DOHH2 (cell line): ENCODE data around the gene FAM53A.

Source experiments
- H3F3A ChIP-seq: fragments of 200-600 bp; sonication (generic), shearing (Covaris generic); 2 replicates; pipeline ENCODE4 v1.6.0; 2016; ENCODE audit warnings: antibody characterized with exemption, mild to moderate bottlenecking; ENCODE audit not compliant: control insufficient read depth, insufficient read depth
- H3K27ac ChIP-seq: fragments of 200-600 bp; sonication (generic); 2 replicates; pipeline ENCODE4 v1.5.1; 2014; ENCODE audit warnings: low read depth, mild to moderate bottlenecking, low read length, moderate library complexity
- H3K27me3 ChIP-seq: fragments of 200-600 bp; sonication (generic); 2 replicates; pipeline ENCODE4 v1.6.1; 2014; ENCODE audit warnings: mild to moderate bottlenecking, low read length, mixed read lengths; ENCODE audit not compliant: control insufficient read depth
- H3K36me3 ChIP-seq: fragments of 200-600 bp; sonication (generic); 2 replicates; pipeline ENCODE4 v1.6.1; 2014; ENCODE audit warnings: mild to moderate bottlenecking, low read length, moderate library complexity, mixed read lengths; ENCODE audit not compliant: control insufficient read depth
- H3K4me1 ChIP-seq: fragments of 200-600 bp; sonication (generic); 2 replicates; pipeline ENCODE4 v1.6.1; 2014; ENCODE audit warnings: mild to moderate bottlenecking, low read length, mixed read lengths; ENCODE audit not compliant: control insufficient read depth
- H3K4me2 ChIP-seq: fragments of 200-600 bp; sonication (generic); 2 replicates; pipeline ENCODE4 v1.6.0; 2014; ENCODE audit warnings: mild to moderate bottlenecking, low read length, moderate library complexity
- H3K4me3 ChIP-seq: fragments of 200-600 bp; sonication (generic); 2 replicates; pipeline ENCODE4 v1.5.1; 2014; ENCODE audit warnings: mild to moderate bottlenecking, low read length, mixed read lengths
- H3K79me2 ChIP-seq: fragments of 200-600 bp; sonication (generic); 2 replicates; pipeline ENCODE4 v1.6.1; 2014; ENCODE audit warnings: mild to moderate bottlenecking, low read length, mixed read lengths; ENCODE audit not compliant: control insufficient read depth
- H3K9me2 ChIP-seq: fragments of 200-600 bp; sonication (generic); replicated peaks from 2 replicates; pipeline ENCODE4 v1.6.1; 2014; ENCODE audit warnings: mild to moderate bottlenecking, low read length, mixed read lengths; ENCODE audit not compliant: control insufficient read depth
- H3K9me3 ChIP-seq: fragments of 200-600 bp; sonication (generic); 2 replicates; pipeline ENCODE4 v1.6.1; 2014; ENCODE audit warnings: antibody characterized with exemption, low read length, mixed read lengths; ENCODE audit not compliant: control insufficient read depth, insufficient read depth
- H4K20me1 ChIP-seq: fragments of 200-600 bp; sonication (generic); 2 replicates; pipeline ENCODE4 v1.6.0; 2014; ENCODE audit warnings: low read depth, mild to moderate bottlenecking, antibody characterized with exemption, low read length, moderate library complexity; ENCODE audit not compliant: control insufficient read depth, insufficient read depth
- EZH2phosphoT487 ChIP-seq: fragments of 200-600 bp; sonication (generic); IDR thresholded peaks from 2 replicates; pipeline ENCODE4 v1.6.1; 2017; ENCODE audit warnings: borderline replicate concordance, mild to moderate bottlenecking, antibody characterized with exemption, low read length, moderate library complexity, mixed read lengths
- TF ChIP-seq, protein P1 (sequence below): fragments of 200-600 bp; sonication (generic); IDR thresholded peaks from one replicate; pipeline ENCODE4 v1.5.1; 2014; ENCODE audit warnings: antibody characterized with exemption, mild to moderate bottlenecking, low read depth, low read length; ENCODE audit not compliant: poor library complexity, severe bottlenecking

The FAM53A gene

DNA sequence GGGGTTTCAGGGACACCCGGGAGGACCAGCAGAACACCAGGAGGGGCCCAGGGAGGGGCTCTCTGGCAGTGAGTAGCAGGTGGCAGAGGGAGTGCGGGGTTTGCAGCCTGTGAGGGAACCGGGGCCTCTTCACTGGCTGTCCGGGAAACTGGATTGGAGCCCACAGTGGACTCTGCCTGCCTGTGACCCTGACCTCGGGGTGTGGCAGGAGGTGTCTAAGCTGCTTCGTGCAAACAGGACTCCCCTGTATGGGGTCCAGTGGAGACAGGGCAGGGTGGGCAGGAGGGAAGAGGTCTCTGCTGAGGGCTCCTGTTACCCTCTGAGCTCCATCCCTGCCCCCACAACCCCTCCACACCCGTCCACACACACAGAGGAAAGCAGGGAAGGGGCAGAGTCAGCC is 50.1 kb downstream of the FAM53A start:
- Histone ChIP-seq H3K9me3 (no peaks in the 10 kb centered on the region), H3K79me2 (no peaks in the 10 kb centered on the region), H3F3A (no peaks in the 10 kb centered on the region), H3K4me3 (no peak overlapping the region), H3K27ac (no peak overlapping the region), H3K27me3 (no peaks in the 10 kb centered on the region), H4K20me1 (no peaks in the 10 kb centered on the region), H3K9me2 (no peaks in the 10 kb centered on the region), H3K4me2 (no peak overlapping the region), H3K4me1 (no peaks in the 10 kb centered on the region), H3K36me3 (no peaks in the 10 kb centered on the region)
- TF ChIP-seq, protein P1, sequence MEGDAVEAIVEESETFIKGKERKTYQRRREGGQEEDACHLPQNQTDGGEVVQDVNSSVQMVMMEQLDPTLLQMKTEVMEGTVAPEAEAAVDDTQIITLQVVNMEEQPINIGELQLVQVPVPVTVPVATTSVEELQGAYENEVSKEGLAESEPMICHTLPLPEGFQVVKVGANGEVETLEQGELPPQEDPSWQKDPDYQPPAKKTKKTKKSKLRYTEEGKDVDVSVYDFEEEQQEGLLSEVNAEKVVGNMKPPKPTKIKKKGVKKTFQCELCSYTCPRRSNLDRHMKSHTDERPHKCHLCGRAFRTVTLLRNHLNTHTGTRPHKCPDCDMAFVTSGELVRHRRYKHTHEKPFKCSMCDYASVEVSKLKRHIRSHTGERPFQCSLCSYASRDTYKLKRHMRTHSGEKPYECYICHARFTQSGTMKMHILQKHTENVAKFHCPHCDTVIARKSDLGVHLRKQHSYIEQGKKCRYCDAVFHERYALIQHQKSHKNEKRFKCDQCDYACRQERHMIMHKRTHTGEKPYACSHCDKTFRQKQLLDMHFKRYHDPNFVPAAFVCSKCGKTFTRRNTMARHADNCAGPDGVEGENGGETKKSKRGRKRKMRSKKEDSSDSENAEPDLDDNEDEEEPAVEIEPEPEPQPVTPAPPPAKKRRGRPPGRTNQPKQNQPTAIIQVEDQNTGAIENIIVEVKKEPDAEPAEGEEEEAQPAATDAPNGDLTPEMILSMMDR: no peak
- TF ChIP-seq EZH2phosphoT487: no peak

DNA sequence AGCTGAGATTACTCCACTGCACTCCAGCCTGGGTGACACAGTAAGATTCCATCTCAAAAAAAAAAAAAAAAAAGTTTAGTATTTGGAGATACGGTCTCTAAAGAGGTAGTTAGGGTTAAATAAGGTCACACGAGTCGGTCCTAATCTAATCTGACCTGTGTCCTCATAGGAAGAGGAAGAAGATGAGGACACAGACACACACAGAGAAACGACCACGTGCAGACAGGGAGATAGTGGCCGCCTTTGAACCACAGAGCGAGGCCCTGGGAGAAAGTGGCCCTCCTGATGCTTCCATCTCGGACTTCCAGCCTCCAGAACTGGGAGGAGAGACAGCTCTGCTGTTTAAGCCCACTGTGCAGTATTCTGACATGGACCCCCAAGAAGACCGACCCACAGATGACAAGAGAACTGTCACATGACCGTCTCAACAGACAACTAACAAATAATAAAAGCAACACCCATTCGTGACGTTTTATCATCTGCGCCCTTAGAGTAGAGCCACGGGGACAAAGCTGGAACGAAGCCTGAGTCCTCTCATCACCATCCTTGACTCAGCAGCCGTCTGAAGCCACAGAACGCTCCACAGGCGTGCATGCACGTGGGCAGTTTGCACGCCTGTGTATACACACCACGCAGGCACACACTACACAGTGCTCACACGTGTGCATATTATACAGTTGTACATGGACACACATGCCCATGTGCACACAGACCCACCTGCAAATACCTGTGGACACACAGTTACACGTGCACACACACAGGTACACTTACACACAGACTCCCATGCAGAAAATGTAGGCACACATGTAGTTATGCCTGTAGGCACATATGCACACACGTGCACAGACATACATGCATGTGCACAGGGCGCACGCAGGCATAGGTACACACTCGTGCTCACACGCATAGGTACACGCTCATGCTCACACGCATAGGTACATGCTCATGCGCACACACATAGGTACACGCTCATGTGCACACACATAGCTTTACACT is 51.7 kb downstream of the FAM53A start:
- Histone ChIP-seq H3K4me3 (no peak overlapping the region), H3K27me3 (no peaks in the 10 kb centered on the region), H3K4me2 (no peak overlapping the region), H3K9me2 (no peaks in the 10 kb centered on the region), H3K27ac (no peak overlapping the region), H3K4me1 (no peaks in the 10 kb centered on the region), H3K9me3 (peaks cover 3% of the 10 kb centered on the region; the same call in 1 of the 2 replicates), H3F3A (no peaks in the 10 kb centered on the region), H3K36me3 (no peaks in the 10 kb centered on the region), H3K79me2 (no peaks in the 10 kb centered on the region), H4K20me1 (no peaks in the 10 kb centered on the region)
- TF ChIP-seq, protein P1: no peak
- TF ChIP-seq EZH2phosphoT487: no peak

- Histone ChIP-seq H3K27ac (no peak overlapping the region), H3K36me3 (no peaks in the 10 kb centered on the region), H3K4me3 (no peak overlapping the region), H3K4me1 (no peaks in the 10 kb centered on the region), H4K20me1 (no peaks in the 10 kb centered on the region), H3K9me2 (no peaks in the 10 kb centered on the region), H3K4me2 (no peak overlapping the region), H3K79me2 (no peaks in the 10 kb centered on the region), H3K9me3 (peaks cover 16% of the 10 kb centered on the region; the same call in 1 of the 2 replicates), H3K27me3 (no peaks in the 10 kb centered on the region), H3F3A (no peaks in the 10 kb centered on the region)
- TF ChIP-seq, protein P1: no peak
- TF ChIP-seq EZH2phosphoT487: no peak
Observed at GRCh38 chr4:1631136-1631535, 53.0 kb downstream of the FAM53A start.
